Colonic mucosa (tissue), 4 donors: ENCODE measurements around the gene SLC5A9. TPM values are rescaled to one million over a fixed set of nuclear protein-coding genes. Genes with fewer than 3 reads are reported as not detected.

Source experiments
- DNase-seq: peaks from one replicate; pipeline ENCODE4 v3.0.0-alpha.2; 2020
- H3K27ac ChIP-seq: fragments of 200-600 bp; one replicate; pipeline ENCODE4 v1.8.0; 2021
- H3K27me3 ChIP-seq: fragments of 200-600 bp; one replicate; pipeline ENCODE4 v1.8.0; 2021
- H3K36me3 ChIP-seq: fragments of 200-600 bp; one replicate; pipeline ENCODE4 v1.8.0; 2021
- H3K4me1 ChIP-seq: fragments of 200-600 bp; one replicate; pipeline ENCODE4 v1.8.0; 2021; ENCODE audit warnings: mild to moderate bottlenecking
- H3K4me3 ChIP-seq: fragments of 200-600 bp; one replicate; pipeline ENCODE4 v1.8.0; 2021
- H3K9ac ChIP-seq, 2 donors: one replicate each; pipeline ENCODE4 v1.7.0; 2013; ENCODE audit warnings: control low read depth in 2 of 2, low read depth in 2 of 2, low read length in 2 of 2
- H3K9me3 ChIP-seq: fragments of 200-600 bp; one replicate; pipeline ENCODE4 v1.8.0; 2021
- CTCF ChIP-seq: fragments of 200-600 bp; IDR thresholded peaks from one replicate; pipeline ENCODE4 v1.8.0; 2022; ENCODE audit warnings: antibody characterized with exemption, mild to moderate bottlenecking
- intact Hi-C: fragments of 100-400 bp; cut with DNase I; formaldehyde crosslinking; loops from one replicate; pipeline ENCODE4 v1.14.1; 2022
- total RNA-seq, 2 donors: library from RNA; stranded (reverse); fragmentation: NEBNext Ultra II Directional in 1 of 2; extraction: Animal tissue kit (Norgen Biotek cat#: 25700) in 1 of 2; gene quantifications; one replicate each; pipeline ENCODE4 v1.2.1, GENCODE V29; 2021
- donor health status: healthy.
- donor health status: DM: no; HTN: no; CAD: no.
- donor health status: DM: no; HTN: no; CAD: no.

Gene SLC5A9
- total RNA-seq, 2 donors from 2014 or later = 1.4 to 3.2 TPM

GRCh38 chr1:48225579-48225978, 3.1 kb downstream of the SLC5A9 start:
- no peak for DNase-seq
- H3K27me3 ChIP-seq = no peaks in the 10 kb centered on the region
- no peak for TF ChIP-seq CTCF
- H3K9ac ChIP-seq = no peak overlapping the region
- no peak overlapping the region for H3K4me3 ChIP-seq
- no peaks in the 10 kb centered on the region for H3K36me3 ChIP-seq
- intact Hi-C loops = no loop called here
- no peaks in the 10 kb centered on the region for H3K4me1 ChIP-seq
- H3K9me3 ChIP-seq = no peaks in the 10 kb centered on the region
- H3K27ac ChIP-seq = no peak overlapping the region

- no peak for TF ChIP-seq CTCF
- H3K36me3 ChIP-seq = no peaks in the 10 kb centered on the region
These were observed 4.9 kb downstream of the SLC5A9 start for GRCh38 chr1:48227165-48228013.

GRCh38 chr1:48228156-48228555, 5.6 kb downstream of the SLC5A9 start:
- Histone ChIP-seq H3K4me3 (no peak overlapping the region), H3K9ac (no peak overlapping the region), H3K9me3 (no peaks in the 10 kb centered on the region), H3K27me3 (no peaks in the 10 kb centered on the region), H3K4me1 (no peaks in the 10 kb centered on the region), H3K36me3 (no peaks in the 10 kb centered on the region), H3K27ac (no peak overlapping the region)
- intact Hi-C loops = no loop called here
- no peak for TF ChIP-seq CTCF
- no peak for DNase-seq

More at GRCh38 chr1:48227165-48228013, 4.9 kb downstream of the SLC5A9 start:
- Histone ChIP-seq H3K9ac (no peak overlapping the region), H3K4me1 (no peaks in the 10 kb centered on the region), H3K27ac (no peak overlapping the region), H3K4me3 (no peak overlapping the region), H3K27me3 (no peaks in the 10 kb centered on the region), H3K9me3 (no peaks in the 10 kb centered on the region)
- DNase-seq = no peak
- intact Hi-C loops = no loop called here

- intact Hi-C loops = no loop called here
- DNase-seq = no peak
- Histone ChIP-seq H3K4me3 (no peak overlapping the region), H3K36me3 (no peaks in the 10 kb centered on the region), H3K9me3 (no peaks in the 10 kb centered on the region), H3K27ac (no peak overlapping the region), H3K27me3 (no peaks in the 10 kb centered on the region), H3K9ac (no peak overlapping the region), H3K4me1 (no peaks in the 10 kb centered on the region)
- TF ChIP-seq CTCF = no peak
These were observed 6.8 kb downstream of the SLC5A9 start for GRCh38 chr1:48229317-48229716.

- H3K9me3 ChIP-seq = no peaks in the 10 kb centered on the region
- no peaks in the 10 kb centered on the region for H3K27me3 ChIP-seq
- H3K4me3 ChIP-seq = no peak overlapping the region
- H3K4me1 ChIP-seq = no peaks in the 10 kb centered on the region
- TF ChIP-seq CTCF = no peak
- H3K27ac ChIP-seq = no peak overlapping the region
- no peaks in the 10 kb centered on the region for H3K36me3 ChIP-seq
- intact Hi-C loops = no loop called here
- H3K9ac ChIP-seq = no peak overlapping the region
- no peak for DNase-seq
These were observed 7.7 kb downstream of the SLC5A9 start for GRCh38 chr1:48230236-48230635.
